Measurements from ENCODE around the gene NTF3. TPM values are rescaled to one million over a fixed set of nuclear protein-coding genes. Genes with fewer than 3 reads are reported as not detected.

Gene NTF3
- total and polyA plus RNA-seq, 12 donors: 0.20 to 2.2 (median 0.79) TPM; not detected in 1

DNA sequence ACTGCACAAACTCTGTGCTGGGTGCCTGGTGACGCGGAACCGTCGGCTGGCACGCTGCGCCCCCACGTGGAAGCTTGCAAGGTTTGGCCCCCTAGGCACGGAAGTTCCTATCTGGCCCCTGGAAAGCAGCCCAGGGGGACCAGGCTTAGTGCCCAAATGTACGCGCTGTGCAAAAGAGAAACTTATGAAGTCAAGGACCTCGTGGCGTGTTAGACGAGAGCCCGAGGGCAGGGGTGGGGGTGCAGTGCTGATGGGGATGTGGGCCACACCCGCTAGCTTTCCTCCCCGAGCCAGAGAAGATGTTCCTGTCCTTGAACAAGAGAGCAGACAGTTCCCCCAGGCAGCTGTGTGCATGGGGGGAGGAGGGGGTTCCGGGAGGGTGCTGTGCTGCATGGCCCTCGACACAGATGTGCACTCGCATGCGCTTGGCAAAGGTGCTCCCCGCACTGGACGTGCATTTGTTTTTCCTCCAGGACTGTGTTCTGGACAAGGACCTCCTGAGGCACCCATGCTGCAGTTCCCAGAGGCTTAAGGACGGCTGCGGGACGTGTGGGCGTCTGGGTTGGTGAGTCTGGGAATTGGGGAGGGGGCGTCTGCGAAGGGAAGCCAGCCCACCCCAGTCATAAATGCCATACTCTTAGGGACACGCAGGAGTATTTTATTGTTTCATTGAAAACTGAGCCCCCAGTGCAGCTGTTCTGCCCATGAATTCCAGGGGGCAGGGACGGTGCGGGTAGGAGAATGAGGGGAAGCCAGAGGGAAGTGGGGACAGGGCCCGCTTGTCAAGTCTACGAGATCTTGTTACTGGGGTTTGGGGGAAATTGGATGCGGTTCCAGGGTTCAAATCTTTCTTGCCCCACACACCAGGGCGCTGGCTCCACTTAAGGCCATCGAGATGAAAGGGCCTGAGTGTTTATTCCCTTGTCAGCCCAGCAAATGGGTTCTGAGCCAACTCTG, 80.0 kb downstream of the NTF3 start:
- Histone ChIP-seq H3K27me3 (peaks cover 0 to 26% (median 5%) of the 10 kb centered on the region in 7 donors), H3K27ac (no peak overlapping the region), H3K36me3 (no peaks in the 10 kb centered on the region), H3K9me3 (no peaks in the 10 kb centered on the region), H3K4me1 (peaks cover 0 to 34% (median 14%) of the 10 kb centered on the region in 9 donors), H3K4me3 (peak overlapping the region in 1 of 10 donors; percentile 27)
- ATAC-seq (peak in 6 of 8 donors; percentile 34 to 57 (median 43)), DNase-seq (peak in 1 of 2 donors; percentile 55)
- intact Hi-C loops (cut with DNase I): no loop called here
- 46 to 47% methylated on average over 36 of the region's 36 CpGs for WGBS, 2 donors
- TF ChIP-seq, protein P1, sequence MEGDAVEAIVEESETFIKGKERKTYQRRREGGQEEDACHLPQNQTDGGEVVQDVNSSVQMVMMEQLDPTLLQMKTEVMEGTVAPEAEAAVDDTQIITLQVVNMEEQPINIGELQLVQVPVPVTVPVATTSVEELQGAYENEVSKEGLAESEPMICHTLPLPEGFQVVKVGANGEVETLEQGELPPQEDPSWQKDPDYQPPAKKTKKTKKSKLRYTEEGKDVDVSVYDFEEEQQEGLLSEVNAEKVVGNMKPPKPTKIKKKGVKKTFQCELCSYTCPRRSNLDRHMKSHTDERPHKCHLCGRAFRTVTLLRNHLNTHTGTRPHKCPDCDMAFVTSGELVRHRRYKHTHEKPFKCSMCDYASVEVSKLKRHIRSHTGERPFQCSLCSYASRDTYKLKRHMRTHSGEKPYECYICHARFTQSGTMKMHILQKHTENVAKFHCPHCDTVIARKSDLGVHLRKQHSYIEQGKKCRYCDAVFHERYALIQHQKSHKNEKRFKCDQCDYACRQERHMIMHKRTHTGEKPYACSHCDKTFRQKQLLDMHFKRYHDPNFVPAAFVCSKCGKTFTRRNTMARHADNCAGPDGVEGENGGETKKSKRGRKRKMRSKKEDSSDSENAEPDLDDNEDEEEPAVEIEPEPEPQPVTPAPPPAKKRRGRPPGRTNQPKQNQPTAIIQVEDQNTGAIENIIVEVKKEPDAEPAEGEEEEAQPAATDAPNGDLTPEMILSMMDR (IDR thresholded peaks at IDR 0.05): peak; percentile 12 to 62 (median 51)

DNA sequence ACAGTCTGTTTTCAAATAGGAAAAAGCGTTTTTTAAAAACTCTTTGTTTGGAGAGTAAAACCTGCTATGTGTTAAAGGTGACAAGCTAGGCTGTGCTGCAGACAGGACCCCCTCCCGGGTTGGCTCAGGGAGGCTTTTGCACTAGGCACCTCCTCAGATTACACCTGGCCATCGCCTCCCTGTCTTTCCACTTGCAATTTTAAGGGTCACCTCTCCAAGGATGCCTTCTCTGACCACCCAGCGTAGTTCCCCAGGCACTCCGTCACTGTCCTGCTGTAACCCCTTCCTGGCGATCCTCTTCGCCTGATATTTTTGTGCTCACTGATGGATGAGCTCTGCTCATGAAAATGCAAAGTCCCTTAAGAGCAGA, 80.7 kb downstream of the NTF3 start:
- Histone ChIP-seq H3K9me3 (no peaks in the 10 kb centered on the region), H3K27me3 (peaks cover 0 to 26% (median 5%) of the 10 kb centered on the region in 7 donors), H3K4me1 (peaks cover 0 to 27% (median 7%) of the 10 kb centered on the region in 9 donors), H3K27ac (no peak overlapping the region), H3K36me3 (no peaks in the 10 kb centered on the region), H3K4me3 (no peak overlapping the region)
- WGBS, 2 donors: 79 to 81% methylated on average over 7 of the region's 7 CpGs
- no peak for ATAC-seq
- DNase-seq: no peak
- intact Hi-C loops (cut with DNase I): no loop called here
- TF ChIP-seq, protein P1 (IDR thresholded peaks at IDR 0.05): no peak

DNA sequence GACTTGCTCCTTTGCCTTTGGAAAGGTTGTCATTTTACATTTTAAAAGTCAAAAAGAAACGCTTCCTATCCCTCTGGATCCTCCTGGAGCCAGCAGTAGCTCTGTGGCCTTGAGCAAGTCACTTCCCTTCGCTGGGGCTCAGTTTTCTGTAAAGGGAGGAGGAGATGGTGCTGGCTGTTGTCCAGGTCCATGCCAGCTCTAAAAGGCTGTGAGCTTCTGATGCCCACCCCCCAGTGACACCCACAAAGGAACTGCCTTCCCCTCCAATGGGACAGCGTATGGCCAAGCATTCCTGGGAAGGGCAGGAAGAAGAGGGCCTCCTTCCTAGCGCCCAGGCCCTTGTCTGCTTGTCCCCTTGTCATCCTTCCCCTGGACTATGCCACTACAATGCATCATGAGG, 81.5 kb downstream of the NTF3 start:
- peaks cover 0 to 23% (median 5%) of the 10 kb centered on the region in 9 donors for H3K4me1 ChIP-seq
- TF ChIP-seq, protein P1 (IDR thresholded peaks at IDR 0.05): no peak
- no peak for DNase-seq
- intact Hi-C loops (cut with DNase I): no loop called here
- no peak overlapping the region for H3K27ac ChIP-seq
- no peak overlapping the region for H3K4me3 ChIP-seq
- H3K9me3 ChIP-seq: no peaks in the 10 kb centered on the region
- peaks cover 0 to 26% (median 5%) of the 10 kb centered on the region in 7 donors for H3K27me3 ChIP-seq
- ATAC-seq: no peak
- H3K36me3 ChIP-seq: no peaks in the 10 kb centered on the region
- 92% methylated on average over 4 of the region's 4 CpGs for WGBS, 2 donors

DNA sequence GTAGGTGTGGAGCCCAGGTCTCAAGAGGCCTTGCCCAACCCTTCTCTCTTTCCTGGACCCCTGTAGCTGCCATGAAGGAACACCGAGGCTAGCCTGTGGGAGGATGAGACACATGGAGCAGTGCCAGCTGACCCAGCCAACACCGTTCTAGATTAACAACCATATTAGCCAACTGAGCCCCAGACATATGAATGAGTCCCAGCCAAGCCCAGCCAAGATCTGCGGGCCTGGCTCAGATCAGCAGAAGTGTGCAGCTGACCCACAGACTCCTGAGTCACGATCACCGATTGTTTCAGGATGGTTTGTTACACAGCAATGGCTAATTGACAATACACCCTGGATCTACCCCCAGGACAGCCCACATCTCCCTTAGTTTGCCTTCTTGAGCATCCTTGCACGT, 82.1 kb downstream of the NTF3 start:
- intact Hi-C loops (cut with DNase I): no loop called here
- H3K27ac ChIP-seq: no peak overlapping the region
- H3K4me1 ChIP-seq: peaks cover 0 to 23% (median 5%) of the 10 kb centered on the region in 9 donors
- peaks cover 0 to 26% (median 5%) of the 10 kb centered on the region in 7 donors for H3K27me3 ChIP-seq
- WGBS, 2 donors: 75 to 82% methylated on average over 6 of the region's 6 CpGs
- no peaks in the 10 kb centered on the region for H3K36me3 ChIP-seq
- no peaks in the 10 kb centered on the region for H3K9me3 ChIP-seq
- H3K4me3 ChIP-seq: no peak overlapping the region
- DNase-seq (no peak), ATAC-seq (no peak)
- TF ChIP-seq, protein P1 (IDR thresholded peaks at IDR 0.05): no peak

Data from heart right ventricle (tissue), 16 donors.